NCI-H446 (cell line): ENCODE results near the gene C1orf115.
"Not testable (repeated sequence)": the region's sequence is repeated elsewhere in the genome, so short reads cannot be mapped to it uniquely, and the experiment has no call there.

Source experiments
- DNase-seq, 2 experiments: peaks; one replicate each; lab custom pipeline; 2025; lab: John Stamatoyannopoulos, UW

Gene C1orf115

GRCh38 chr1:220690140-220691052 is at the start of gene C1orf115:
TSS of gene C1orf115 (plus strand) at chr1:220690363. CDS start at chr1:220690403, 40 bp downstream.
- DNase-seq = peak; percentile 33 to 80

GRCh38 chr1:220642285-220642684 is 47.9 kb upstream of the C1orf115 start:
- no peak for DNase-seq

GRCh38 chr1:220652995-220653394 is 37.2 kb upstream of the C1orf115 start:
- DNase-seq = peak in 1 of 2 experiments; percentile 82

- DNase-seq = no peak
Observed at GRCh38 chr1:220655509-220655908, 34.7 kb upstream of the C1orf115 start.

GRCh38 chr1:220655961-220656740 is 34.0 kb upstream of the C1orf115 start:
- DNase-seq = peak in 1 of 2 experiments; percentile 29

- DNase-seq = no peak
Observed at GRCh38 chr1:220666349-220666748, 23.8 kb upstream of the C1orf115 start.

GRCh38 chr1:220669005-220669404 is 21.2 kb upstream of the C1orf115 start:
- DNase-seq = no peak

GRCh38 chr1:220670365-220670764 is 19.8 kb upstream of the C1orf115 start:
- DNase-seq = no peak

- no peak for DNase-seq
Observed at GRCh38 chr1:220673921-220674320, 16.2 kb upstream of the C1orf115 start.

GRCh38 chr1:220677251-220677650 is 12.9 kb upstream of the C1orf115 start:
- DNase-seq = no peak

- DNase-seq = peak; percentile 32 to 59
Observed at GRCh38 chr1:220680085-220680687, 10.0 kb upstream of the C1orf115 start.

- no peak for DNase-seq
Observed at GRCh38 chr1:220681220-220681880, 8.8 kb upstream of the C1orf115 start.

- no peak for DNase-seq
Observed at GRCh38 chr1:220682901-220683576, 7.1 kb upstream of the C1orf115 start.

GRCh38 chr1:220683716-220684115 is 6.4 kb upstream of the C1orf115 start:
- not testable (repeated sequence) for DNase-seq

GRCh38 chr1:220684890-220685289 is 5.3 kb upstream of the C1orf115 start:
- peak in 1 of 2 experiments; percentile 25 for DNase-seq

- DNase-seq = no peak
Observed at GRCh38 chr1:220685879-220686278, 4.3 kb upstream of the C1orf115 start.

GRCh38 chr1:220687809-220688208 is 2.4 kb upstream of the C1orf115 start:
- no peak for DNase-seq

GRCh38 chr1:220689666-220690065 is 497 bp upstream of the C1orf115 start:
- no peak for DNase-seq

- no peak for DNase-seq
Observed at GRCh38 chr1:220691053-220691684, 1.0 kb downstream of the C1orf115 start.

- DNase-seq = no peak
Observed at GRCh38 chr1:220692436-220693228, 2.5 kb downstream of the C1orf115 start.
